GM21576 (cell line): ENCODE results near the gene WWOX.

Experiments
- ATAC-seq: cut with Tn5 transposase; IDR thresholded peaks from one replicate; pipeline ENCODE4 v1.9.1; 2021; ENCODE audit warnings: mild to moderate bottlenecking, moderate library complexity; ENCODE audit not compliant: unreplicated experiment

WWOX gene

GRCh38 chr16:79171504-79171903, 1072.0 kb downstream of the WWOX start:
- no peak for ATAC-seq

GRCh38 chr16:79171931-79172705, 1072.7 kb downstream of the WWOX start:
- ATAC-seq: no peak

- ATAC-seq: no peak
These were observed 1073.6 kb downstream of the WWOX start for GRCh38 chr16:79172976-79173500.

GRCh38 chr16:79173919-79174318, 1074.5 kb downstream of the WWOX start:
- no peak for ATAC-seq

GRCh38 chr16:79175286-79176057, 1076.0 kb downstream of the WWOX start:
- no peak for ATAC-seq

GRCh38 chr16:79177018-79177417, 1077.6 kb downstream of the WWOX start:
- no peak for ATAC-seq

- ATAC-seq: no peak
These were observed 1082.0 kb downstream of the WWOX start for GRCh38 chr16:79181419-79181818.

GRCh38 chr16:79182616-79183015, 1083.2 kb downstream of the WWOX start:
- no peak for ATAC-seq

GRCh38 chr16:79183571-79183970, 1084.1 kb downstream of the WWOX start:
- ATAC-seq: no peak

- no peak for ATAC-seq
These were observed 1085.1 kb downstream of the WWOX start for GRCh38 chr16:79184464-79185030.

- ATAC-seq: no peak
These were observed 1086.3 kb downstream of the WWOX start for GRCh38 chr16:79185711-79186110.

GRCh38 chr16:79186196-79186595, 1086.7 kb downstream of the WWOX start:
- ATAC-seq: no peak

- no peak for ATAC-seq
These were observed 1088.8 kb downstream of the WWOX start for GRCh38 chr16:79188115-79188738.

GRCh38 chr16:79188739-79189122, 1089.3 kb downstream of the WWOX start:
- no peak for ATAC-seq

GRCh38 chr16:79190542-79190941, 1091.1 kb downstream of the WWOX start:
- no peak for ATAC-seq

- no peak for ATAC-seq
These were observed 1092.5 kb downstream of the WWOX start for GRCh38 chr16:79191933-79192332.

GRCh38 chr16:79192904-79193303, 1093.5 kb downstream of the WWOX start:
- no peak for ATAC-seq

- ATAC-seq: no peak
These were observed 1094.8 kb downstream of the WWOX start for GRCh38 chr16:79194291-79194690.

- no peak for ATAC-seq
These were observed 1096.5 kb downstream of the WWOX start for GRCh38 chr16:79195938-79196337.

GRCh38 chr16:79201436-79201835, 1102.0 kb downstream of the WWOX start:
- ATAC-seq: no peak

- ATAC-seq: no peak
These were observed 1103.5 kb downstream of the WWOX start for GRCh38 chr16:79202977-79203376.
